Small intestine (tissue), 7 donors: ENCODE results near the gene MARF1. TPM values are rescaled to one million over a fixed set of nuclear protein-coding genes. Genes with fewer than 3 reads are reported as not detected.
"Not testable (repeated sequence)": the region's sequence is repeated elsewhere in the genome, so short reads cannot be mapped to it uniquely, and the experiment has no call there.

ENCODE experiments used
- DNase-seq, 2 donors: peaks; one replicate each; pipeline versions ENCODE4 v3.0.0 to v3.0.0-alpha.2; 2013
- FAIRE-seq: peaks from 2 replicates; lab custom pipeline; 2012; peaks lifted over from hg19 to GRCh38; lab: Jason Lieb, UNC
- H3K27ac ChIP-seq, 3 donors: one replicate each; pipeline ENCODE4 v1.5.1; 2013; ENCODE audit warnings: low read length in 2 of 3, mild to moderate bottlenecking in 2 of 3, control low read depth in 1 of 3, inconsistent platforms in 1 of 3, low read depth in 1 of 3, moderate library complexity in 1 of 3
- H3K27me3 ChIP-seq, 3 donors: one replicate each; pipeline ENCODE4 v1.6.1; 2013; ENCODE audit warnings: low read length in 3 of 3, inconsistent platforms in 1 of 3; ENCODE audit not compliant: control insufficient read depth in 3 of 3, insufficient read depth in 3 of 3
- H3K36me3 ChIP-seq, 3 donors: one replicate each; pipeline ENCODE4 v1.6.1; 2013; ENCODE audit warnings: low read length in 3 of 3, inconsistent platforms in 1 of 3, low read depth in 1 of 3, mild to moderate bottlenecking in 1 of 3, moderate library complexity in 1 of 3; ENCODE audit not compliant: control insufficient read depth in 3 of 3, insufficient read depth in 2 of 3
- H3K4me1 ChIP-seq, 3 donors: one replicate each; pipeline ENCODE4 v1.6.1; 2013; ENCODE audit warnings: low read length in 2 of 3, inconsistent platforms in 1 of 3, low read depth in 1 of 3, mild to moderate bottlenecking in 1 of 3, moderate library complexity in 1 of 3; ENCODE audit not compliant: control insufficient read depth in 3 of 3, insufficient read depth in 2 of 3
- H3K4me3 ChIP-seq, 3 donors: one replicate each; pipeline ENCODE4 v1.5.1; 2013; ENCODE audit warnings: low read length in 3 of 3, control low read depth in 1 of 3, inconsistent platforms in 1 of 3, low read depth in 1 of 3, mild to moderate bottlenecking in 1 of 3, moderate library complexity in 1 of 3
- H3K9me3 ChIP-seq, 2 donors: one replicate each; pipeline ENCODE4 v1.6.1; 2013; ENCODE audit warnings: low read depth in 1 of 2, low read length in 1 of 2; ENCODE audit not compliant: control insufficient read depth in 2 of 2, insufficient read depth in 1 of 2
- WGBS, 3 donors: extraction: QIAGEN DNeasy Blood & Tissue Kit; methylation state at CpG; one replicate each; pipeline ENCODE4 v1.1.7; 2013; 5-methylcytosine and 5-hydroxymethylcytosine counted together
- polyA plus RNA-seq, 4 donors: library from polyadenylated mRNA; stranded (reverse) in 3 of 4; unstranded in 1 of 4; fragments of 200-250 nt in 3 of 4; fragments of 120-200 nt in 1 of 4; gene quantifications; one replicate each; pipeline versions ENCODE4 v1.2.1 to v1.2.3, GENCODE V29; 2013
- donor health status: healthy with polysubstance abuse.
- donor health status: control.
- donor health status: control.
- donor health status: Bipolar disorder and iron deficiency.
- donor health status: healthy.

Gene MARF1
- polyA plus RNA-seq, 4 donors = 14.3 to 41.4 (median 15.7) TPM

DNA sequence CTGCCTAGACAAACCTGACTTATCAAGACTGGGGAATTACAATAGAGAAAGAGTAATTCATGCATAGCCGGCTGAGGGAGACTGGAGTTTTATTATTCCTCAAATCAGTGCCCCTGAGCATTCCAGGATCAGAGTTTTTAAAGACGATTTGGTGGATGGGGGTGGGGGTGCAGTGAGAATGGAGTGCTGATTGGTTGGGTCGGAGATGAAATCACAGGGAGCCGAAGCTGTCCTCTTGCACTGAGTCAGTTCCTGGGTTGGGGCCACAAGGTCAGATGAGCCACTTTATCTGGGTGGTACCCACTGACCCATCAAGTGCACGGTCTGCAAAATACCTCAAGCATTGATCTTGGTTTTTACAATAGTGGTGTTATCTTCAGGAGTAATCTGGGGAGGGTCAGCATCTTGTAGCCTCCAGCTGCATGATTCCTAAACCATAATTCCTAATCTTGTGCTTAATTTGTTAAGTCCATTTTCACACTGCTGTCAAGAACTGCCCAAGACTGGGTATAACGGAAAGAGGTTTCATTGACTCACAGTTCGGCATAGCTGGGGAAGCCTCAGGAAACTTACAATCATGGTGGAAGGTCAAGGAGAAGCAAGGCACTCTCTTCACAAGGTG, 69.6 kb downstream of the MARF1 start:
- no peak overlapping the region for H3K4me3 ChIP-seq
- WGBS, 3 donors = 57 to 76% (median 69%) methylated on average over 7 of the region's 7 CpGs
- H3K9me3 ChIP-seq = peaks cover 0 to 12% of the 10 kb centered on the region in 2 donors
- H3K4me1 ChIP-seq = peaks cover 0 to 12% (median 0%) of the 10 kb centered on the region in 3 donors
- peak overlapping the region in 2 of 3 donors; percentile 0 to 1 for H3K27ac ChIP-seq
- no peaks in the 10 kb centered on the region for H3K36me3 ChIP-seq
- no peak for DNase-seq
- FAIRE-seq = no peak
- H3K27me3 ChIP-seq = no peaks in the 10 kb centered on the region

DNA sequence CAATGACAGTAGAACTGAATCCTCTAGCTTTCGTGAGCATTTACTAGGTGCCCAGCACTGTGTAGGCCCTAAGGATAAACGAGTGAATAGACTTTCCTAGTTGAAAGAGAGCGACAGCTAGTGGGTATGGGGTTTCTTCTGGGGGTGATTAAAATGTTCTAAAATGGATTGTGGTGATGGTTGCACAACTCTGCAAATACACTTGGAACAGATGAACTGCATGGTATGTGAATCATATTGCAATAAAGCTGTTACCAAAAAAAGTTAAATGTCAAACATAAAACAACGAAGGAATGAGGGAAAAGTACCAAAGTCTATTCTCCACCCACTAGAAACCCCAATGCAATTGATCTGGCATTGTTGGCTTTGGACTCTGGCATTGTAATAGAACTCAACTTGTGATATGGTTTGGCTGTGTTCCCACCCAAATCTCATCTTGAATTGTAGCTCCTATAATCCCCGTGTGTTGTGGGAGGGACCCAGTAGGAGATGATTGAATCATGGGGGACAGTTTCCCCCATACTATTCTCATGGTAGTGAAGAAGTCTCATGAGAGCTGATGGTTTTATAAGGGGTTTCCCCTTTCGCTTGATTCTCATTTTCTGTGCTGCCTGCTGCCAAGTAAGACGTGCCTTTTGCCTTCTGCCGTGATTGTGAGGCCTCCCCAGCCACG, 70.5 kb downstream of the MARF1 start:
- DNase-seq = peak; percentile 25 to 87

DNA sequence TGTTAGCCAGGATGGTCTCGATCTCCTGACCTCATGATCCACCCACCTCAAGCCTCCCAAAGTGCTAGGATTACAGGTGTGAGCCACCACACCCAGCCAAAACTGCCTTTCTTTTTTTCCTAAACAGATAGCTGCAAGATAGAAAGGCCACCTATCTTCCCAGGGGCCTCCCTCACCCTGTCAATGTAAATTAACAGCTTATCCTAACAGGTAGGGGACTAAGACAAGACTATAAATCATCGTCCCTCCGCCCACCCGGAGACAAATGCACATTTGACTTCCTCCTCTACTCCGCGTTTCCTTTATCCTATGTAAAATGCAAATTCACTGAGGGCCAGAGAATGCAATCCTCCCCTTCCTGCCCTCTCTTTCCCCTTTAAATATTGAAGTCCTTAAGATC, 71.4 kb downstream of the MARF1 start:
- 56 to 61% (median 56%) methylated on average over 6 of the region's 6 CpGs for WGBS, 3 donors
- Histone ChIP-seq H3K4me1 (peaks cover 0 to 9% (median 0%) of the 10 kb centered on the region in 3 donors), H3K27ac (no peak overlapping the region), H3K36me3 (no peaks in the 10 kb centered on the region), H3K27me3 (no peaks in the 10 kb centered on the region), H3K4me3 (no peak overlapping the region), H3K9me3 (no peaks in the 10 kb centered on the region)
- no peak for FAIRE-seq
- no peak for DNase-seq

More for the DNA sequence above, 70.5 kb downstream of the MARF1 start:
- Histone ChIP-seq H3K4me3 (no peak overlapping the region), H3K9me3 (peaks cover 0 to 7% of the 10 kb centered on the region in 2 donors), H3K4me1 (peaks cover 0 to 9% (median 0%) of the 10 kb centered on the region in 3 donors), H3K27me3 (no peaks in the 10 kb centered on the region), H3K27ac (peak overlapping the region in 1 of 3 donors; percentile 14), H3K36me3 (no peaks in the 10 kb centered on the region)
- no peak for FAIRE-seq
- 9 to 37% (median 20%) methylated on average over 9 of the region's 9 CpGs for WGBS, 3 donors

DNA sequence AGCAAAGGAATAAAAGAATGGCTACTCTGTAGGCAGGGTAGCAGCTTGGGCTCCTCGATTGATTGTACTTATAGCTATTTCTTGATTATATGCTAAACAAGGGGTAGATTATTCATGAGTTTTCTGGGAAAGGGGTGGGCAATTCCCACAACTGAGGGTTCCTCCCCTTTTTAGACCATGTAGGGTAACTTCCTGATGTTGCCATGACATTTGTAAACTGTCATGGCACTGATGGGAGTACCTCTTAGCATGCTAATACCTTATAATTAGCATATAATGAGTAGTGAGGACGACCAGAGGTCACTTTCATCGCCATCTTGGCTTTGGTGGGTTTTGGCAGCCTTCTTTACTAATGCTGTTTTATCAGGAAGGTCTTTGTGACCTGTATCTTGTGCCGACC, 72.3 kb downstream of the MARF1 start:
- H3K36me3 ChIP-seq, H3K4me1 ChIP-seq, FAIRE-seq, H3K27ac ChIP-seq, H3K9me3 ChIP-seq, H3K27me3 ChIP-seq, DNase-seq, H3K4me3 ChIP-seq: not testable (repeated sequence)
- WGBS, 3 donors = 60 to 83% (median 70%) methylated on average over 4 of the region's 4 CpGs

DNA sequence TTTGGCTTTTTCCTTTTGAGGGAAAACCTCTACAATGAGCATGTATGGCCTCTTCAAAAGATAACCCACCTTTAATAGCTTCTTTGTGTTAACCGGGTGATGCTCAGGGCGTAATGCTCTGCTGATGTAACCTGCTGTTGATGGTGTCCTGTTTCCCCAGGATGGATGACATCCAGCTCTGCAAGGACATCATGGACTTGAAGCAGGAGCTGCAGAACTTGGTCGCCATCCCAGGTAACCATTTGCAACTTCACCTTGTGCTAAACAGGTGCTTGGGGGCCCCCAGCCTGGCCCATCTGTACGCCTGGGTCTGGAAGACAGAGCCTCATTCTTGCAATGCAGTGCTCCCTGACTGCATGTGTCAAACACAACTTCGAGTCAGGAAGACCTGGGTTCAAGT, 75.1 kb downstream of the MARF1 start:
- H3K27ac ChIP-seq = no peak overlapping the region
- no peaks in the 10 kb centered on the region for H3K9me3 ChIP-seq
- H3K4me1 ChIP-seq = peaks cover 0 to 5% (median 0%) of the 10 kb centered on the region in 3 donors
- no peak for DNase-seq
- no peaks in the 10 kb centered on the region for H3K27me3 ChIP-seq
- H3K4me3 ChIP-seq = no peak overlapping the region
- no peaks in the 10 kb centered on the region for H3K36me3 ChIP-seq
- FAIRE-seq = no peak
- 88 to 97% (median 96%) methylated on average over 5 of the region's 5 CpGs for WGBS, 3 donors

DNA sequence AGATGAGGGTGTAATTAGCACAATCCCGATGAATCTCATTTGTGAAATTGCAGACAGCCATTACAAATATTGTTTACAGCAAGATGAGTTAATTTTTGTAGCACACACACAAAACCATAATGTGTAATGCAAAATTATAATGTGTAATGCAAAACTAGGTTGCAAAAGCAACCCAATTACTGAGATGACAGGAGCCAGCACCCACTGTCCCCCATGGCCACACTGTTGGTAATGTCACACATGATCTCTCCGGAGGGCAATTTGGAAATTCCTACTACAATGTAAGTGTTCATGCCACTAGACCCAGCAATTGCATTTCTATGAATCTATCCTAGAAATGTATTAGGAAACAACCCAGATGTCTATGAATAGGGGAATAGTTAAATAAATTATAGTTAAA, 76.9 kb downstream of the MARF1 start:
- Histone ChIP-seq H3K36me3 (no peaks in the 10 kb centered on the region), H3K27me3 (no peaks in the 10 kb centered on the region), H3K9me3 (no peaks in the 10 kb centered on the region), H3K4me1 (no peaks in the 10 kb centered on the region), H3K4me3 (no peak overlapping the region), H3K27ac (no peak overlapping the region)
- DNase-seq = no peak
- WGBS, 3 donors = 94 to 99% (median 95%) methylated on average over 2 of the region's 2 CpGs
- FAIRE-seq = no peak

DNA sequence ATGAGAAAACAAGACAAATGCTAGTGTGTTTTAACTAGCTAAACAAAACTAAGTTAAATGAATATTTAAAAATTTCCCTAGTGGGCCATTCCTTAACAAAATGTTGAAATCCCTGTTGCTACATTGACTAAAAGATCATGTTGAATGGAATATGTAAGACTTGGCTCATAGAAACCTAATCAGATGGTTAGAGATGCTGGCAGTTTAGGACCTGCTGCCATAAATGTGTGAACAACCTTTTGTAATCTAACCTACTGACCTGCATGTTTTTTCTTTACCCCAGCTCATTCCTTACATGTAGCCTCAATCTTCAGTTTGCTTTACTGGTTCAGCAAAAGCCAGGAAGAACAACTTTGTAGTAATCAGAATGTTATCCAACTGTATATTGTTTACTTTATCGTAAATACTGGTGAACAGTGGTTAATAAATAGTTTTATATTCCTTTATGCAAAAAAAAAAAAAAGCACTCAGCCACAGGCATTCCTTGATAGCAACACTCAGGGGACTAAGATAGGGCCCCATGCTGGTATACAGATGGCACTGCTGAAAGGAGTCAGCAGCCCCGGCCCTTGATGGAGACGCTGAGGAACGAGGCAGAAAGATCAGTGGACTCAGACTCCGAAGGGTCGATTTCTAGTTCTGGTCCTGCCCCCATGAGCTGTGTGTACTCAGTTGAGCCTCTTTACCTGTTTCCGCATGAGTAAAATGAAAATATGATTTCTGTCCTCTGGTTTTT, 78.2 kb downstream of the MARF1 start:
- H3K27me3 ChIP-seq = no peaks in the 10 kb centered on the region
- no peak for DNase-seq
- 78 to 84% (median 82%) methylated on average over 7 of the region's 7 CpGs for WGBS, 3 donors
- H3K36me3 ChIP-seq = no peaks in the 10 kb centered on the region
- no peaks in the 10 kb centered on the region for H3K9me3 ChIP-seq
- no peak overlapping the region for H3K27ac ChIP-seq
- H3K4me1 ChIP-seq = no peaks in the 10 kb centered on the region
- no peak for FAIRE-seq
- H3K4me3 ChIP-seq = no peak overlapping the region

DNA sequence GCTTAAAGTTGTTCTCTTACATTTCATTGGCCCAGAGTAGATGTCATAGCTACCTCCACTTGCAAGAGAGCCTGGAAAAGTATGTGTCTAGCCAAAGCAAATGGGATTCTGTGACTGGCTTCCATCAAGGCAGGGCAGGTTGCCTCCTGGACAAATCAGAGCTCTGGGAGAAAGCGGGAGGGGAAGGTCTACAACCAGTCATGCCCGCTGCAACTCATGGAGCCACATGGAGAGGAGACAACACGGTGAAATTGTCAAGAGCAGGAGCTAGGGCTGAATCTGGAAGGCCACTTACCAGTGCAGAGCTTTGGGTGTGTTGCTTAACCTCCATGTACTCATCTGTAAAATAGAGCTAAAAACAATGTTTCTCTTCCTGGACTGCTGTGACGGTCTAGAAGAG, 83.8 kb downstream of the MARF1 start:
- FAIRE-seq (no peak), DNase-seq (no peak)
- 88 to 93% (median 93%) methylated on average over 4 of the region's 4 CpGs for WGBS, 3 donors
- Histone ChIP-seq H3K27me3 (no peaks in the 10 kb centered on the region), H3K4me3 (no peak overlapping the region), H3K36me3 (no peaks in the 10 kb centered on the region), H3K9me3 (no peaks in the 10 kb centered on the region), H3K4me1 (no peaks in the 10 kb centered on the region), H3K27ac (no peak overlapping the region)
